ENCODE data around the gene PAQR9.

DNA sequence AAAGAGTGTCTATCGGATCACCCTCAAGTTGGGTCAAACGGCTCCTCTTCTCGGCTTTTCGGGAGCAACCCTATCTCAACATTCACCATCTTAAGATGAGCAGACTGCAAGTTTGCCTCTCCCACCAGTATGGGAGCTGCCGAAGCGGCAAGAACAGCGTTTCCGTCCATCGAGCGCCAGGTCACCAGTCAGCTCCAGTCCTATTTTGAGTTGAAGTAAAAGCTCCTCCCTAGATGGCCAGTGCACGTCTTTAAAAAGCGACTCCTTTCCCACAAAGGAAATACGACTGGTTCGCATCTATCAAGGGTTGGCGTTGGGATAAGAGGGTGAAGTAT lies 37.5 kb upstream of the PAQR9 start:
- TF ChIP-seq CTCF (IDR thresholded peaks at IDR 0.05), result no peak
- no peak for TF ChIP-seq POLR2A (IDR thresholded peaks at IDR 0.05)

All from breast epithelium (tissue), 3 donors.